GM10266 (cell line): ENCODE data around the gene SUMO4.

Experiments used
- DNase-seq: peaks from one replicate; pipeline ENCODE4 v3.0.0; 2012; ENCODE audit errors: extremely low spot score
- CTCF ChIP-seq: IDR thresholded peaks from 2 replicates; pipeline ENCODE4 v1.5.1; 2012; ENCODE audit warnings: mild to moderate bottlenecking, low read depth; ENCODE audit not compliant: control insufficient read depth, insufficient read depth; ENCODE audit errors: missing control alignments

Gene SUMO4

GRCh38 chr6:149445095-149445466 lies 45.0 kb downstream of the SUMO4 start:
- DNase-seq, result no peak
- TF ChIP-seq CTCF, result no peak

DNA sequence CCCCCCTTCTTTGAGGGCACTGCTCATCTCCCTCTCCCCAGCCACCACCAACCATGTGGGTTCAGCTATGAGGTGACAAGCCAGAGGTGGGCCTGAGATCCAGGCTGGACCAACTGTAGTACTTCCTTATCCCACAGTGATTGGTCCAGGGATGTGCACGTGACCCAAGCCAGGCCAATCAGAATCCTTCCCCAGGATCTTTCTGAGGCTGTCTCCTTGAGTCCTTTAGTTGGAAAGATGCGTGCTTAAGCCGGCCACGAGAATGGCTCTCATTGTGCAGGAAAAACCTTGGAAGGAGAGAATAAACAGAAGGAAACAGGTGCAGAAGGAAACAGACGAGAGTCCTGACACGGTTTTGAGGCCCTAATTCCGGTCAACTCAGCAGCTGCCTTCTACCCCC lies 45.5 kb downstream of the SUMO4 start:
- no peak for DNase-seq
- no peak for TF ChIP-seq CTCF

GRCh38 chr6:149446791-149447376 lies 46.8 kb downstream of the SUMO4 start:
- no peak for DNase-seq
- TF ChIP-seq CTCF, result no peak

- no peak for TF ChIP-seq CTCF
- DNase-seq, result no peak
Observed at GRCh38 chr6:149448821-149449453, 48.9 kb downstream of the SUMO4 start.

DNA sequence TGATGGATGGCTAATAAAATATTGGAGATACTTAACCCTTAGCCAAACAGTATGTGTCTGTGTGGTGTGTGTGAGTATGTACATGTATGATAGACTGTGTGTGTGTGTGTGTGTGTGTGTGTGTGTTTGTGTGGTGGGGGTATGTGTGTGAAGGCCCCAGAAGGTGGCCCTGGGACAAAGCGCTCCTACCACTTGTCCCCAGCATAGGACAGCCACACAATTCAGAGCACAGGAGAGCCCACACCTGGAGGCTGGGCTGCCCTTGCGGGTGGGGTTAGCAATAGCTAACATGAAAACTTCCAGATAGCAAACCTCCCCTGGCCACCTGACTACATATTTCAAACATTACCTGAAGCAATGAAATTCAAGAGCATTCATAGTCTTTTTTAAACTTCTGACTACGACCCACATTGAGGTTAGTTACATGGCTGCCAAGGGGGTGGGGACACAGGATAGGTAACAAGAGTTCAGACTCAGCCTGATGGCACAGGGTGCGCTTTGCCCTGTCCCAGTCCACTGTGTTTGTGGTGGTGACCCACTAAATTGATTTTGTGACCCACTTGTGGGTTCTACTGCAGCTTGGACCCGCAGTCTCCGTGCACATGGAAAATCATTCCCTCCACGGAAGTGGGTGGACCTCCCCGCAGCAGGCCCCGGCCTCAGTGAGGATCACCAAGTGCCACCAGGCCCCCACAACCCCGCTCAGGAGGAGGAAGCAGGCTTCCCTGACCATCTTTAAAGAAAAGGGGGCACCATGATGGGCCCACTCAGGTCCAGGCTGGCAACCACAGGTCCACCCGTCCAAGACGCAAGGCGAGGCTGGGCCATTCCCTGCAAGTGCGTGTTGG lies 50.0 kb downstream of the SUMO4 start:
- no peak for DNase-seq
- no peak for TF ChIP-seq CTCF
